ENCODE results near the gene RARB.
A peak's percentile ranks its signal among the peaks of the same experiment; 100 is the strongest.

RARB gene

DNA sequence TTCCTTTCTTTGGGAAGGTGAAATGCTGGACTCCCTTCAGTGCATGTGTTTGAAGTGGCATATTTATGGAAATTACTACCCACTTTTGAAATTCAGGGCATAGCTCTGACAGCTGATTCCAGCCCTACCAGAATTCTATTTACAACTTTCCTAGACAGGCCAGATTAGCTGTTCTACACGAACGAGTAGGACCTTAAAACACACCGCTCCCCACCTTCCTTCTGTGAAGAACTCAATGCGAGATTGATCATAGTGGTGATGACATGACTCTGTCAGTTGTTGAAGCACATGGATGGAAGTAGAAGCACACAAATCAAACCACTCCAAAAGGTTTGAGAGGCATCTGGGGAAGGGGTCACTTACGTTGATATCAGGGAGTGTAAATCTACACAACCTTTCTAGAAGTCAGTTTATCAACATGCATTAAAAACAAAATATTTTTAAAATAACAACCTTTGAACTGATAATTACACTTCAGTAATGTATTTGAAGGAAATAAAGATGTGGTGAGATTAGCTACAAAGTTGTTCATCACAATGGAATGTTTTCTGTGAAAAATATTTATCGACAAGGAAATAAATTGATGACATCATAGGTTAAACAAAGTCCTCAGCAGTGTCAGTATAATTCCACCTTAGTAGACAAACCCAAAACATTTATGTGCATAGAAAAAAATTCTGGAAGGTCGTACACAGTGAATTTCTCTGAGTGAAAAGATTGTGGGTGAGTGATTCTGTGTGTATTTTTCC lies 29.8 kb downstream of the RARB start:
- no peak for DNase-seq
- H3K36me3 Mint-ChIP-seq (ENCODE audit: insufficient read depth): no peaks in the 10 kb centered on the region
- no peaks in the 10 kb centered on the region for H3K9me3 Mint-ChIP-seq
- H3K4me1 Mint-ChIP-seq (ENCODE audit: low read depth in 2 of 2): no peaks in the 10 kb centered on the region
- peaks cover 0 to 16% of the 10 kb centered on the region in 2 donors for H3K27me3 Mint-ChIP-seq
- no peak overlapping the region for H3K27ac Mint-ChIP-seq
- H3K4me3 Mint-ChIP-seq: no peak overlapping the region
- ATAC-seq (replicated peaks): no peak

DNA sequence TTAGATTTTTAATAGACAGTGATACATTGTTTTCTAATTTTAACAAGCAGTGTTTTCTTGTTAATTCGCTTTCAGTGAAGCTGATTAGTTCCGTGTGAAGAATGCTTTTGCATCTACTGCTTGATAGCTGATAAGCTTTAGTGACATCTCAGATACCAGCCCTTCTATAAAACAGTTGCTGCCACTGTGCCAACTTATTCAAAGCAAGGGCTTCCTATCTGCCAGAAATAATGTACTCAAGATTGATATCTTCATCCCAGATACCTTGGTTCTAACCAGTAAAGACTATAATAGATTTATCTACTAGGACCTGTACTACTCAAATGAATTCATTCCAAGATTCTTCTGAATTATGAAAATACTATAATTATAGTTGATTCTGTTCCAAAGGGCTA lies 30.4 kb downstream of the RARB start:
- no peaks in the 10 kb centered on the region for H3K4me1 Mint-ChIP-seq (ENCODE audit: low read depth in 2 of 2)
- H3K27ac Mint-ChIP-seq: no peak overlapping the region
- no peaks in the 10 kb centered on the region for H3K9me3 Mint-ChIP-seq
- H3K27me3 Mint-ChIP-seq: peaks cover 0 to 14% of the 10 kb centered on the region in 2 donors
- no peak overlapping the region for H3K4me3 Mint-ChIP-seq
- H3K36me3 Mint-ChIP-seq (ENCODE audit: insufficient read depth): no peaks in the 10 kb centered on the region
- ATAC-seq (replicated peaks) (no peak), DNase-seq (no peak)

DNA sequence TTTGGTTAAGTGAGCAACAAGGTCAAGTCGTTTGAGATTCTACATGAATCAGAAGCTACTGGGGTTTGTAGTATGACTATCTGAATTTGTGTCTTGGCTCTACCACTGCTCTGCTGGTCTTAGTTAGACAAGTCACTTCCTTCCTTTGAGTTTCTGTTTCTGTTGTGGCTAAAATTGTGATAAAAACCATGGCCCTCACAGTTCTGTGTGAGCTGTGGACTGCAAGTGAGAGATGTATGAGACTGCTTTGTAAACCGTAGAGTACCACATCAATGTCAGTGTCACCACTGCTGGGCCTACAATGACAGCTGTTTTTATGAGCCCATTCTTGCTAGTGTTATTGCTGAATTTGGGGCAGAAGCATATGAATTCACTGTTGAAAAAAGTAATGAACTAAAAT lies 32.7 kb downstream of the RARB start:
- Mint-ChIP-seq H3K4me3 (no peak overlapping the region), H3K4me1 (ENCODE audit: low read depth in 2 of 2) (no peaks in the 10 kb centered on the region), H3K27me3 (peaks cover 0 to 3% of the 10 kb centered on the region in 2 donors), H3K27ac (no peak overlapping the region), H3K9me3 (no peaks in the 10 kb centered on the region), H3K36me3 (ENCODE audit: insufficient read depth) (no peaks in the 10 kb centered on the region)
- DNase-seq (peak in 2 of 3 experiments; percentile 0 to 2), ATAC-seq (replicated peaks) (peak; percentile 85)

DNA sequence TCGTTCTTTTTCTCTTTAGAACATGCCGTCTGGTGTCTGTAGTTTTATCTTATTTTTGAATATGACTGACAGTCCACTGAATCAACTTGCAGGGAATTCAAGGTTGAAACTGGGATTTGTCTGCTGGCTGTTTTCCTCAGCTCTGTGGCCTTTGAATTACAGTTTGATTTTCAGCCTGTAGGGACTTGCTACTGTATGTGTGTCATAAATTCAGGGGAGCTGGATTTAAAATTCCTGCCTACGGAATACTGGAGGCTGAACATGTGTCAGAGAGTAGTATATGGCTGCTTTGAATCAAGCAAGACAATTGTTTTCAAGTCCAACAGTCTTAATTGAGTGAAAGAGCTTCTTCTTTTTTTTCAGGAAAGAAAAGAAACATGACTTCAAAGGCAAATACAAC lies 33.9 kb downstream of the RARB start:
- H3K4me3 Mint-ChIP-seq: no peak overlapping the region
- DNase-seq (no peak), ATAC-seq (replicated peaks) (no peak)
- no peaks in the 10 kb centered on the region for H3K27me3 Mint-ChIP-seq
- no peaks in the 10 kb centered on the region for H3K4me1 Mint-ChIP-seq (ENCODE audit: low read depth in 2 of 2)
- no peak overlapping the region for H3K27ac Mint-ChIP-seq
- H3K9me3 Mint-ChIP-seq: no peaks in the 10 kb centered on the region
- no peaks in the 10 kb centered on the region for H3K36me3 Mint-ChIP-seq (ENCODE audit: insufficient read depth)

DNA sequence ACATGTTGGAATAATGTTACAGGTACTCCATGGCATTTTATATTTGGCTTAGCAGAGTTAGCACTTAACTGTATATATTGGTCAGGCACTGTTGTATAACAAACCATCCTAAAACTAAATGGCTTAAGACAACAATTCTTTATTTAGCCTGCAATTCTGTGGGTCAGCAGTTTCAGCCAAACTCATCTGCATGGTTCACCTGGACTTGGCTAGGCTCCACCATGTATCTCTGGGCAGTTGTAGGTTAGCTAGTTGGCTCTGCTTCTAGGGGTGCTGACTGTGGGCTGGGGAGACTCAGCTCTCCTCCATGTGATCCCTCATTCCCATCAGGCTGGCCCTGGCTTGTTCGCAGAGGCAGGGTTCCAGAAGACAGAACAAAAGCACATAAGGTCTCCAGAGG lies 34.4 kb downstream of the RARB start:
- Mint-ChIP-seq H3K4me1 (ENCODE audit: low read depth in 2 of 2) (no peaks in the 10 kb centered on the region), H3K27me3 (no peaks in the 10 kb centered on the region), H3K4me3 (no peak overlapping the region), H3K27ac (no peak overlapping the region), H3K9me3 (no peaks in the 10 kb centered on the region), H3K36me3 (ENCODE audit: insufficient read depth) (no peaks in the 10 kb centered on the region)
- DNase-seq: no peak
- no peak for ATAC-seq (replicated peaks)

DNA sequence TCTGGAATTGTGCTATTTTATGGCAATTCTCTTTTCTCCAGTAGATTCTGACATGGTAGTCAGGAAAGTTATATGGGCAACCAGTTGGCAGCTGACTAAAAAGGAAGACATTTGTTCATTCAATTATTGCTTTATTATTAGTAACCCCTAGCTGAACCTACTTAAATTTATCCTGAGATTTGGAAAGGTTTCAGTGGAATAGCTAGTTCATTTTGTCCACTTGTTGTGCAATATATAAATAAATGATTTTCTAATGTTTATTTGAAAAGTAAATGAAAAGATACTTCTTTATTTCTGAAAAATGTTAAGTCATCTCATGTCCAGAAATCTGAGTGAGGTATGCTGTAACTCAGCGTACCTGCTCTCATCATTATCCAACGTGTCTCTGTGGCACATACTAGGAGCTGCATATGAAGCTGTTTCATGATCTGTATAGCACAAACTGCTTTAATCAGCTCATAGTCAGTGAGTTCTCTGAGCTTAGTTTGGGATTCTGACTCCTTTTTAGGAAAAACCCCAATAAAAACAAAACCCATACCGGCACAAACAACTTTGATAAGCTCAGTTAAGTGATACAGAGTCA lies 35.9 kb downstream of the RARB start:
- no peaks in the 10 kb centered on the region for H3K36me3 Mint-ChIP-seq (ENCODE audit: insufficient read depth)
- ATAC-seq (replicated peaks) (no peak), DNase-seq (no peak)
- H3K4me3 Mint-ChIP-seq: no peak overlapping the region
- no peaks in the 10 kb centered on the region for H3K4me1 Mint-ChIP-seq (ENCODE audit: low read depth in 2 of 2)
- no peak overlapping the region for H3K27ac Mint-ChIP-seq
- no peaks in the 10 kb centered on the region for H3K9me3 Mint-ChIP-seq
- H3K27me3 Mint-ChIP-seq: no peaks in the 10 kb centered on the region

DNA sequence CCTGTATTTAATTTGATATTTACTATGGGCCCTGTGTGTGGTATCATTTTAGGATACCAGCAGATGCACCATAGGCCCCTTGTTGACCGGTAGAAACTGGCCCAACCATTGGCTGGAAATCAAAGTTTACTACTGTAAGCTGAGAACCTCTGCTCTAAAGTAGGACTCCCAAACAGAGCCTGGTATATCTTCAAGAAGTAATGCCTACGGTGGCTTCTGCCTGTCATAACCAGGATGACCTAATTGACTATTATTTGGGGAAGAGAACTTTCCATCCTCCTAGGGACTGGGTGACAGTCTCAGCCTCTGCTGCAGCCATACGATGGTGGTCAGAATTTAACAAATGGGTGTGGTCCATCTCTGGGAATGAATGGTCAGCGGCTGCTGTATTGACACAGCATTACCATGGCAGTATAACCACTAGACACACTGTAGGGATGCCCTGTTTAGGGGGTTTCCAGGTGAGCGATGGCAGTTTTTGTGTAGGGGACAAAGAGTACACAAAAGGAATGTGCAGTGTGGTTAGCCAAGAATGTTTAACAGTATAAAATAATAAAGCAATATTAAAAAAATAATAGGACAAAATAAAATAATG lies 37.3 kb downstream of the RARB start:
- H3K27me3 Mint-ChIP-seq: no peaks in the 10 kb centered on the region
- no peaks in the 10 kb centered on the region for H3K4me1 Mint-ChIP-seq (ENCODE audit: low read depth in 2 of 2)
- no peak overlapping the region for H3K27ac Mint-ChIP-seq
- no peak for DNase-seq
- H3K36me3 Mint-ChIP-seq (ENCODE audit: insufficient read depth): no peaks in the 10 kb centered on the region
- H3K4me3 Mint-ChIP-seq: no peak overlapping the region
- H3K9me3 Mint-ChIP-seq: no peaks in the 10 kb centered on the region
- no peak for ATAC-seq (replicated peaks)

DNA sequence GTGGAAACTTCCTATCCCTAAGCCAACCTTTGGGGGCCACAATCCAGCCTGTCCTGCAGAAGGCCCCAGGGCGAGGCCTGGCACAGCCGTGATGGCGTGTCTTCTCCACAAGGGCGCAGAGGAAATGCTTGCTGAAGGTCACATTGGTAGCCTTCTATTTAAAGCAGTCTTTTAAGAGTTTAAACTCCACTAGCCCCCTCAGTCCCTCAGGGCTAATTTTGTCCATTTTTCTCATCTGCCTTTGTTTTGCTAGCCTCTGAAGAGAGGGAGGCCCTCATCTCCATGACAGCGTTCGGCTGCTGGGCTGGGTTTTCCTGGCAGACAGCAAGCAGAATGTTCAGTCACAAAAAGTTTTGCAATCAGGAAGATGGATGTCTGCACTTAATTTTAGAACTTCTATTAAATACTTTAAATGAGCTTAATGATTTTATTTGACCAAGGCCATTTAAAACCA lies 40.8 kb downstream of the RARB start:
- Mint-ChIP-seq H3K27me3 (no peaks in the 10 kb centered on the region), H3K36me3 (ENCODE audit: insufficient read depth) (no peaks in the 10 kb centered on the region), H3K4me3 (no peak overlapping the region), H3K4me1 (ENCODE audit: low read depth in 2 of 2) (peaks cover 0 to 2% of the 10 kb centered on the region in 2 donors), H3K27ac (no peak overlapping the region), H3K9me3 (no peaks in the 10 kb centered on the region)
- DNase-seq (no peak), ATAC-seq (replicated peaks) (no peak)

DNA sequence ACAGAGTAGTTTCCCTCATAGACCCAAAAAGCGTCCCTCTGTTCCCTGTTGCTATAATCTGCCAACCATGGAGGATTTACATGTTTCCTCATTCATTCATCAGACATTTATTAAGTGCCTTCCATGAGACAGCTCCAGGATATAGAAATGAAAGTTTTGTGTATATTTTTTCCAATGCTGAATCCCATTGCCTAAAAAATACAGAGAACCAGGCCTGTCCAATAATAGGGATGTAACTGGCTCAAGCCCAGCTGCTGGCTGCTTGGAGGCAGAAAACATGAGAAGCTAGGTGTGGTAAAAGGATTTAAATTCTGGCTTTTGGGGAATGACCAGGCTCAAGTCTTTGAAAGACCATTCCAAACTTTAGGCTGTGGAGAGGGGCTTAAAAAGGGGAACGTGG lies 41.5 kb downstream of the RARB start:
- no peaks in the 10 kb centered on the region for H3K9me3 Mint-ChIP-seq

DNA sequence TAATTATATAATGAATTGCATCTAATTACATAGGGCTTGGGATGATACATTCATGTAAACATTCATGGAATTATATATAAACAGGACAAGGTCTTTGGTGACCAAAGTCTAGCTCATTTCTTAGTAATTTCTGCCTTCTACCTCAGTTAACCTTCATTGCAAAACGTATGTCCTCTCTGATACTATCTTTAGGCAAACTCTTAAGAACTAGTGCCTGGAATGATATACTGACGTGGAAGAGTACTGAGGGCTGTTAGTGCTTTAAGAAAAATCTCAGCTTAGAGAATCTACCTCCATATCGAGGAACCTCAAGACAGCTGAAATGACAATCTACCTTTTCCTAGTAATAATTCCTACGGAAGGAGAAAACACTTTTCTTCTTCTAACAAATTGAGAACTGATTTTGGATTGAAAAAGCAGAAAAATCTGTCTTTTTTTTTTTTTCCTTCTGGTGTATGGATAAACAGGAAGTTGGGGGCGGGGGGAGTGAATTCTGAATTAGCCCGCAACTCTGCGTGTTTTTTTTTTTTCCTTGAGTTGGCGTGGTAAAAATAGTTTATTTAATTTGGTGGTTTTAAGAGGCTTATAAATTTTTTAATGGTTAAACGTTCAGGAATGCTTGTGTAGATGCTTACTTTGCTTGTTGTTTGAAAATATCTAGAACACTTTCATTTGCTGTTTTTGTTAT lies 43.2 kb downstream of the RARB start:
- peaks cover 0 to 2% of the 10 kb centered on the region in 2 donors for H3K4me1 Mint-ChIP-seq (ENCODE audit: low read depth in 2 of 2)
- no peak overlapping the region for H3K27ac Mint-ChIP-seq
- DNase-seq (no peak), ATAC-seq (replicated peaks) (no peak)
- H3K9me3 Mint-ChIP-seq: no peaks in the 10 kb centered on the region
- H3K4me3 Mint-ChIP-seq: no peak overlapping the region
- H3K27me3 Mint-ChIP-seq: no peaks in the 10 kb centered on the region
- H3K36me3 Mint-ChIP-seq (ENCODE audit: insufficient read depth): no peaks in the 10 kb centered on the region

More for the DNA sequence above, 41.5 kb downstream of the RARB start:
- H3K4me3 Mint-ChIP-seq: no peak overlapping the region
- DNase-seq (no peak), ATAC-seq (replicated peaks) (no peak)
- H3K27ac Mint-ChIP-seq: no peak overlapping the region
- H3K36me3 Mint-ChIP-seq (ENCODE audit: insufficient read depth): no peaks in the 10 kb centered on the region
- H3K4me1 Mint-ChIP-seq (ENCODE audit: low read depth in 2 of 2): peaks cover 0 to 2% of the 10 kb centered on the region in 2 donors
- no peaks in the 10 kb centered on the region for H3K27me3 Mint-ChIP-seq

DNA sequence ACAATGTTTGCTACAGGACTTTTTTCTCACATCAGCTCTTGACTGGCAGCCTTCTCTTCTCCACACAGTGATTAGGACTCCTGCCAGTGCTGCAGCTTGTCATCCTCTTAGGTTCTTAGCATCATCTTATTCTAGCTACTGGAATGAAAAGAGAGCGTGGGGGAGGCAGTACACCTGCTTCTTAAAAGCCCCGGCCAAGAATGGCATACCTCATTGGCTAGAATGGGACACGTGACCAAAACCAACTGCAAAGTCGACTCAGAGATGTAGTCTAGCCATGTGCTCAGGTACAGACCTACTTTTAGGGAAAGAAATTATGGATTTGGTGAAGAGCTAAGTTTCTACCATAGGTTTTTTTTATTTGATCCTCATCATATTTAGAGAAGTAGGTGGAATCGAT lies 44.1 kb downstream of the RARB start:
- H3K4me3 Mint-ChIP-seq: no peak overlapping the region
- peaks cover 0 to 2% of the 10 kb centered on the region in 2 donors for H3K4me1 Mint-ChIP-seq (ENCODE audit: low read depth in 2 of 2)
- no peaks in the 10 kb centered on the region for H3K9me3 Mint-ChIP-seq
- H3K27me3 Mint-ChIP-seq: no peaks in the 10 kb centered on the region
- ATAC-seq (replicated peaks): no peak
- DNase-seq: no peak
- no peaks in the 10 kb centered on the region for H3K36me3 Mint-ChIP-seq (ENCODE audit: insufficient read depth)
- no peak overlapping the region for H3K27ac Mint-ChIP-seq

DNA sequence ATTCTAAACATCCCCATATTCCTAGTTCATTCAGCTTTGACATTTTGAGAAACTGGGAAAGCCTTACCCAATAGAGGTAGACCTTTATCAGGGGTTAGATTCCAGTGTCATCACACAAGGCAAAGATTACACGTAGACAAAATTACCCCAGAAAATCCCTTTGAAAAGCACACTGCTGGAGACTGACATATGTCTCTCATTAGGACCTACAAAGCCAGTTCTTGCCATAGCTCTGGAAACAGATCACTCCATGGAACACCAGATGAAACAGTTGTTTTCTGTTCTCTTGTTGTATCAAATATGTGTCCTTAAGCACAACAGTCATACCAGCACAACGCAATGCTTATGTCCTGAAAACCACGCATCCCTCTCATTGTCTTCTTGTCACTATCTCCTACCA lies 44.7 kb downstream of the RARB start:
- H3K27me3 Mint-ChIP-seq: no peaks in the 10 kb centered on the region
- no peaks in the 10 kb centered on the region for H3K9me3 Mint-ChIP-seq
- no peak for DNase-seq
- no peak for ATAC-seq (replicated peaks)
- peaks cover 0 to 2% of the 10 kb centered on the region in 2 donors for H3K4me1 Mint-ChIP-seq (ENCODE audit: low read depth in 2 of 2)
- no peak overlapping the region for H3K27ac Mint-ChIP-seq
- no peaks in the 10 kb centered on the region for H3K36me3 Mint-ChIP-seq (ENCODE audit: insufficient read depth)
- H3K4me3 Mint-ChIP-seq: no peak overlapping the region

DNA sequence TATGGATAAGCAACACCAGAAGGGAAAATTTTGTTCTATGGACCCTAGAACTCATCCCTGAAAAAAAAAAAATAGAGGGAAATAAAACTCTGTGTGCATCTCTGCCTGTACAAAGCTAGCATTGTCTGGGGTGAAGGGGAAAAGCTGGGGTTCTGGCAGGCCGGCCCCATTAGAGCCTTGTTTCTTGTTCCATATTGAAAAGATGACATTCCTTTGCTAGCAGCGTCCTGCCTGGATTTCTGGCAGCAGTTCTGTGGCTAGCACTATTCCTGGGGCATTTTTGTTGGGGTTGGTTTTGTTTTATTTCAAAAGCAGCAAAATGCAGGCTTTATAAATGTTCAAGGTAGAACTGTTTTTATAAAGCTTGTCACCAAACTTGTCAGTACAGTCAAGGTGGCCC lies 45.2 kb downstream of the RARB start:
- no peak overlapping the region for H3K27ac Mint-ChIP-seq
- no peaks in the 10 kb centered on the region for H3K36me3 Mint-ChIP-seq (ENCODE audit: insufficient read depth)
- H3K4me1 Mint-ChIP-seq (ENCODE audit: low read depth in 2 of 2): peaks cover 0 to 2% of the 10 kb centered on the region in 2 donors

DNA sequence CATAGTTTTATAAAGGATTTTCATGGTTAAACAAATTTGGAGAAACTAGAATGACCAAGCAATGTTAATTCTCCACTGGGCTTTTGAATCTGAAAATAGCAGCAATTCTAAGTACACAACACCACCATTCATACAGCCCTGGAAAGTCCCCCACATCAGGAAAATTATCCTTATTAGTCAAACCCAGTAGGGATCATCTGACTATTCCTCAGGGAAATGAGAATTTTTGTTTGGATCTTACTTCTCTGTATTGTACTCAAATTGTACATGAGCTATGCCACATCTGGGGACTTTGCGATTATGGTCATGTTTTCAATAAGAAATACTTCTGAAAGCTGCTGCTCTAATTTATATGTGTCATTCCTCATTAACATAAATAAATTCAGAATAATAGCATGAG lies 46.0 kb downstream of the RARB start:
- Mint-ChIP-seq H3K36me3 (ENCODE audit: insufficient read depth) (no peaks in the 10 kb centered on the region), H3K27me3 (no peaks in the 10 kb centered on the region), H3K9me3 (no peaks in the 10 kb centered on the region), H3K4me1 (ENCODE audit: low read depth in 2 of 2) (peaks cover 0 to 2% of the 10 kb centered on the region in 2 donors), H3K27ac (no peak overlapping the region), H3K4me3 (no peak overlapping the region)
- no peak for ATAC-seq (replicated peaks)
- DNase-seq: no peak

More for the DNA sequence above, 45.2 kb downstream of the RARB start:
- H3K27me3 Mint-ChIP-seq: no peaks in the 10 kb centered on the region
- H3K9me3 Mint-ChIP-seq: no peaks in the 10 kb centered on the region
- DNase-seq (no peak), ATAC-seq (replicated peaks) (no peak)
- H3K4me3 Mint-ChIP-seq: no peak overlapping the region
